Ishikawa (cell line): ENCODE data around the gene INPP4B.

Experiments
- CREB1 ChIP-seq: IDR thresholded peaks from 2 replicates; pipeline ENCODE4 v1.6.1; 2012; ENCODE audit warnings: low read depth
- EGR1 ChIP-seq: IDR thresholded peaks from 2 replicates; pipeline ENCODE4 v1.6.1; 2012
- EP300 ChIP-seq: IDR thresholded peaks from 2 replicates; pipeline ENCODE4 v1.6.1; 2012; ENCODE audit warnings: borderline replicate concordance
- FOXM1 ChIP-seq: IDR thresholded peaks from 2 replicates; pipeline ENCODE4 v1.6.1; 2012; ENCODE audit warnings: low read depth, borderline replicate concordance
- NFIC ChIP-seq: IDR thresholded peaks from 2 replicates; pipeline ENCODE4 v1.6.1; 2012
- RAD21 ChIP-seq: IDR thresholded peaks from 2 replicates; pipeline ENCODE4 v1.6.1; 2012; ENCODE audit warnings: low read depth
- TAF1 ChIP-seq: IDR thresholded peaks from 2 replicates; pipeline ENCODE4 v1.6.1; 2012; ENCODE audit warnings: low read depth, mild to moderate bottlenecking
- TCF12 ChIP-seq: IDR thresholded peaks from 2 replicates; pipeline ENCODE4 v1.6.1; 2012; ENCODE audit warnings: low read depth
- TEAD4 ChIP-seq: IDR thresholded peaks from 2 replicates; pipeline ENCODE4 v1.6.1; 2012
- YY1 ChIP-seq: IDR thresholded peaks from 2 replicates; pipeline ENCODE4 v1.6.1; 2012; ENCODE audit warnings: low read depth
- ZBTB7A ChIP-seq: IDR thresholded peaks from 2 replicates; pipeline ENCODE4 v1.6.1; 2012; ENCODE audit warnings: low read depth
- TF ChIP-seq, protein P1 (sequence below): IDR thresholded peaks from 2 replicates; pipeline ENCODE4 v1.6.1; 2012
- TF ChIP-seq, protein P2 (sequence below): IDR thresholded peaks from 2 replicates; pipeline ENCODE4 v1.6.1; 2012; ENCODE audit warnings: low read depth, mild to moderate bottlenecking
- TF ChIP-seq, protein P3 (sequence below): IDR thresholded peaks from 2 replicates; pipeline ENCODE4 v1.6.1; 2012

DNA sequence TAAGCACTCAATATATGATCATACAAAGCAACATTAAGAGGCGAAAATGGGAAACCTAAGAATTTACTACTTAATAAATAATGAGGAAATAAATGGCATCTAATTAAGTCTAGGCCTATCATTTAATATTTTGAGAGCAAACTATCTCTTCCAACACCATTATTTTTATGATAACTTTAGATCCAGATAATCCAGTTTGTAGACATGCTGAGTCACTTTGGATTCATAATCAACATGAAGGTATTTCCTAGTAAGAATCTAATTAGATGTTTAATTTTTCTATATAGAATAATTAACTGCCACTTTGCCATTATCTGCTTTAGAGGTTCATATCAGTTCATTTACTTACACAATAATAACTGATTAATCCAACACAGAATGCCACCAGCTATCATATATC lies 336.2 kb downstream of the INPP4B start:
- TF ChIP-seq RAD21 (no peak), NFIC (no peak), CREB1 (no peak), EP300 (no peak), EGR1 (no peak), TAF1 (no peak), YY1 (no peak), ZBTB7A (no peak), TEAD4 (no peak), TCF12 (no peak), FOXM1 (no peak)
- TF ChIP-seq, protein P1, sequence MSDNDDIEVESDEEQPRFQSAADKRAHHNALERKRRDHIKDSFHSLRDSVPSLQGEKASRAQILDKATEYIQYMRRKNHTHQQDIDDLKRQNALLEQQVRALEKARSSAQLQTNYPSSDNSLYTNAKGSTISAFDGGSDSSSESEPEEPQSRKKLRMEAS: no peak
- TF ChIP-seq, protein P2, sequence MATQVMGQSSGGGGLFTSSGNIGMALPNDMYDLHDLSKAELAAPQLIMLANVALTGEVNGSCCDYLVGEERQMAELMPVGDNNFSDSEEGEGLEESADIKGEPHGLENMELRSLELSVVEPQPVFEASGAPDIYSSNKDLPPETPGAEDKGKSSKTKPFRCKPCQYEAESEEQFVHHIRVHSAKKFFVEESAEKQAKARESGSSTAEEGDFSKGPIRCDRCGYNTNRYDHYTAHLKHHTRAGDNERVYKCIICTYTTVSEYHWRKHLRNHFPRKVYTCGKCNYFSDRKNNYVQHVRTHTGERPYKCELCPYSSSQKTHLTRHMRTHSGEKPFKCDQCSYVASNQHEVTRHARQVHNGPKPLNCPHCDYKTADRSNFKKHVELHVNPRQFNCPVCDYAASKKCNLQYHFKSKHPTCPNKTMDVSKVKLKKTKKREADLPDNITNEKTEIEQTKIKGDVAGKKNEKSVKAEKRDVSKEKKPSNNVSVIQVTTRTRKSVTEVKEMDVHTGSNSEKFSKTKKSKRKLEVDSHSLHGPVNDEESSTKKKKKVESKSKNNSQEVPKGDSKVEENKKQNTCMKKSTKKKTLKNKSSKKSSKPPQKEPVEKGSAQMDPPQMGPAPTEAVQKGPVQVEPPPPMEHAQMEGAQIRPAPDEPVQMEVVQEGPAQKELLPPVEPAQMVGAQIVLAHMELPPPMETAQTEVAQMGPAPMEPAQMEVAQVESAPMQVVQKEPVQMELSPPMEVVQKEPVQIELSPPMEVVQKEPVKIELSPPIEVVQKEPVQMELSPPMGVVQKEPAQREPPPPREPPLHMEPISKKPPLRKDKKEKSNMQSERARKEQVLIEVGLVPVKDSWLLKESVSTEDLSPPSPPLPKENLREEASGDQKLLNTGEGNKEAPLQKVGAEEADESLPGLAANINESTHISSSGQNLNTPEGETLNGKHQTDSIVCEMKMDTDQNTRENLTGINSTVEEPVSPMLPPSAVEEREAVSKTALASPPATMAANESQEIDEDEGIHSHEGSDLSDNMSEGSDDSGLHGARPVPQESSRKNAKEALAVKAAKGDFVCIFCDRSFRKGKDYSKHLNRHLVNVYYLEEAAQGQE: no peak
- TF ChIP-seq, protein P3, sequence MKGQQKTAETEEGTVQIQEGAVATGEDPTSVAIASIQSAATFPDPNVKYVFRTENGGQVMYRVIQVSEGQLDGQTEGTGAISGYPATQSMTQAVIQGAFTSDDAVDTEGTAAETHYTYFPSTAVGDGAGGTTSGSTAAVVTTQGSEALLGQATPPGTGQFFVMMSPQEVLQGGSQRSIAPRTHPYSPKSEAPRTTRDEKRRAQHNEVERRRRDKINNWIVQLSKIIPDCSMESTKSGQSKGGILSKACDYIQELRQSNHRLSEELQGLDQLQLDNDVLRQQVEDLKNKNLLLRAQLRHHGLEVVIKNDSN: no peak
